SKM-1 (cell line): ENCODE results near the gene RNASE13.
"Not testable (repeated sequence)": the region's sequence is repeated elsewhere in the genome, so short reads cannot be mapped to it uniquely, and the experiment has no call there.

ENCODE experiments used
- DNase-seq: peaks from one replicate; lab custom pipeline; 2025; ENCODE audit not compliant: unreplicated experiment; lab: John Stamatoyannopoulos, UW

RNASE13 gene

DNA sequence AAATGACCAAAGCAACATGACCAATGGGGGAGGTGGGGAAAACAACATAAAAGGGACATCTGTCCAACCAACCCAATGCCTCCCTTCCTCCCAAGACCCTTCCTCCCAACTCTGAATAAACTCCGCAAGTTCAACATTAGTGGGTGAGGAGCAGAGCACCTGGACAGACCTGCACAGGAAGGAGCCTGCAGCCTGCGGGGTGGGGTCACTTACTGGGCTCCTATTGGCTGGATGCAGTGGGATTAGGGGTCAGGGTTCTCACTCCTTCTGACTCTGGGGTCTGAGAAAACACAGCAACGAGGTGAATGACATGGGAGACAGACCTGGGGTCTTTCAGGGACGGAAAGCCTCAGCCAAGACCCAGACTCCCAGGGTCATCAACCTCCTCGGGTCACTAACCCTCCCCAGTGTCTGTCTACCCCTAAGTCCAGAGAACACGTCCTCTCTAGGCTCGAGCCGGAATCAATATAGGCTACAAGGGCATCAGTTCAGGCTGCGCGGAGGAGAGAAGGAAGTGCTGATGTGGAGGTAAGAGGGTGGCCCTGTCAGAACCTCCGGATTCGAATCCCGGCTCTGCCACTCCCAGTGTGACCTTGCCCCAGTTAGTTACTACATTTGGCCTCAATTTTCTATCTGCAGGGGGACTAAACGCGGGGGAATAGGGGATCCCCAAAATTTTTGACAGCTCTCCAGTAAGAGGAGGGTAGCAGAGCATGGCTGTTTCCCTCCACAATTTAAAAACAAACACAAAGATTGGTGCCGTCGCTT is 10.6 kb downstream of the RNASE13 start:
- no peak for DNase-seq

DNA sequence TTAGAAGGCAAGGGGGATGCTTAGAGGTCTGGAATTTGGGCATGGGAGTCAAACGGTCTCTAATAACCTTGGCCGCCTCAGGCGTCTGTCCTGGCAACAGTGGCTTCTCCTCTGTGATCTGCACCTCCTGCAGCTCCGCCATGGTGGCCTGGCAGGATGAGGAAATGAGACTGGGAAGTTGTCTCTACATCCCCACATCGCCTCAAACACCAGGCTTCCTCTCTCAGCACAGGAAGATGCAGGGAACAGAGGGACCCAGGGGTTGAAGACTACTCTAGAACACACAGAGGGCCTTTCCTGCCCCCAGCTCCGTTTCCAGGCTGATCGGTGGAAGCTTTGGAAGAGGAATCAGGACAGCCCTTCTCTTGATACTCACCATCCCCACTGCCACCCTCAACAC is 11.4 kb downstream of the RNASE13 start:
- no peak for DNase-seq

DNA sequence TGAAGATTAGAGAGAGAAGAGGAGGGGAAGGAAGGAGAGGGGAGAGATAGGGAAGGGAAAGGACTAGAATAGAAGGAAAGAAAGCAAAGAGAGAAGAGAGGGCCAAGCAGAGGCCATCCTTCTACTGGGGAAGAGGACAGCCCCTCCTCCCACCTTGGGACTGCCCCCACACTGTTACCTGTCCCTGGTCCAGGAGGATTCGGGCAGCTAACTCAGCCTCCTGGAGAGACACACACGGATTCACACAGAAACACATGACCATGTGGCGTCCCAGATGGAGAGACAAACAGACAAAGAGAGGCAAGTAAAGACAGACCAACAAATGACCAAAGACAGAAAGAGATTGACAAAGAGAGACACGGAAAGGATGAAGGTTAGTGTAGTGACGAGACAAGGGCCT is 11.9 kb downstream of the RNASE13 start:
- DNase-seq: no peak

DNA sequence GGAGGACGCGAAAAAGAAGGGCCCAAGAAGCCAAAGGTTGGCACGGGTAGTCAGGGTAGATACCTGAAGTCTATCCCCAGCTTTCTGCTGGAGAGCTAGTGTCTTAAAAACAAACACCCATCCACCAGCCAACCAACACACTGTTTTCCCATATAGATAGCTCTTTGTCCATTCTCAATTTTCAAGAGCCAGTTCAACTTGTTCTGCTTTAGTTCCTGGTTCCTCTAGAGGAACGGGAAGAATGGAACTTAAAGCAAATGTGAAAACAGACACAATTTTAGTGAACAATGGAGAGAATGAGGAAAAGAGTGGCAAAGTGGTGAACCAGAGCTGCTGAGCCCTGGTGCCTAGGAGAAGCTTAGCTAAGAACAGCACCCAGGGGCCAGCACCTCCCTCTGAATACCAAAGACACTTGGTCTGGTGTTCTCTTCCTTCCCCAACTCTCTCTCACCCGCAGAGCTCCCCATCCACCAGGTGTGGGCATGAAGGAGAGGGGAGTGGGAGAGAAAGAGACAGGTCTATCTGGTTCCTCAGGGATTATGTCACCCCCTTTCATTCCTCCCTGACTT is 13.5 kb downstream of the RNASE13 start:
- no peak for DNase-seq

DNA sequence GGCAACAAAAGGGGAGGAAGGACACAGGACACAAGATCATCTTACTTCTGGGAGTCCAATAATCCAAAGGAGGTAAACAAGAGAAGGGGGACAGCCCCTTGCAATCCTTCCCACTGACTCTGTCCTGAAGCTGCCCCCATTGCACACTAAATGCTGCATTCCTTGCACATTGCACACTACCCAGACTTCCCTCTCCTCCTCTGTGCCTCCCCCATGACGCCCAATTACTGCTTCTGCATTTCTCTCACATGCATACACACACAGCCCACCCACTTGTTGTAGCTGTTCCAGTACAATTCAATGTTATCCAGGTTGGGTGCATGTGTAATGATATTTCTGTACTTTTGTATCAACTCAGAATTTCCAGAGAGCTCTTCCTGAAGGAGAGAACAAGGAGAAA is 15.2 kb downstream of the RNASE13 start:
- no peak for DNase-seq

DNA sequence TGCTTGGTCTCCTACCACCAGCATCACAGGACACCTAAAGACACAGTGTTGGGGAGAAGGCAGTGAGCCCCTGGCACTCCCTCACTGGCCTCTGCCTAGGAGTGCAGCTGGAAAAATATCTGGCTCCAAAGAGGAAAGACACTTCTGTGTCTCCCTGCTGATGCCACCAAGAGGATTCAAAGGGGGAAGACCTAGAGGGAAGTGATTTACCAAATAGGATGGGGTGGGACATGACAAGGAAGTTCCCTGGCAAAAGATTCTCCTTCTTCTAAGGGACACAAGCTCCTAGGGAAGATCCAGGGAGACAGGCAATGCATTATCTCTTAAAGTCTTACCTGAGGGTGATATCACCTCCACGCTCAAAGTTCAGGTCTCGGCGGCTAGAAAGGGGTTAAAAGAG is 15.8 kb downstream of the RNASE13 start:
- no peak for DNase-seq

DNA sequence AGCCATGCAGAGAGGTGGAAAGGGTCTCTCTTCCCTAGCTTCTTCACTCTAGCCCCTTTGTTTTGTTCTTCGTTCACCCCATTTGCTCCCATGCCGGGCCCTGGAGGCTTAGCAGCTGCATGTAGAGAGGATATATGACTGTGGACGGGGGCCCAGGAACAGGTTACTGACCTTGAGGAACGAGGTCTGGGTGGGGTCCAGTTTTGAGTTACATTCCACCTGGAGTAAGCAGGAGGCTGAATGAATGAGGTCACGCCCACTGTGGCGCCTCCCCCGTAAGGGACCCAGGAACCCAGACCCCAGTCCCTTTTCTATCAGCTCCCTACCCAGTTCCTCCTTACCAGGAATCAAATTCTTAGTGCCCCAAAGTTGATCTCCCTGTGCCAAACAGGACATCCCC is 16.3 kb downstream of the RNASE13 start:
- DNase-seq: no peak

DNA sequence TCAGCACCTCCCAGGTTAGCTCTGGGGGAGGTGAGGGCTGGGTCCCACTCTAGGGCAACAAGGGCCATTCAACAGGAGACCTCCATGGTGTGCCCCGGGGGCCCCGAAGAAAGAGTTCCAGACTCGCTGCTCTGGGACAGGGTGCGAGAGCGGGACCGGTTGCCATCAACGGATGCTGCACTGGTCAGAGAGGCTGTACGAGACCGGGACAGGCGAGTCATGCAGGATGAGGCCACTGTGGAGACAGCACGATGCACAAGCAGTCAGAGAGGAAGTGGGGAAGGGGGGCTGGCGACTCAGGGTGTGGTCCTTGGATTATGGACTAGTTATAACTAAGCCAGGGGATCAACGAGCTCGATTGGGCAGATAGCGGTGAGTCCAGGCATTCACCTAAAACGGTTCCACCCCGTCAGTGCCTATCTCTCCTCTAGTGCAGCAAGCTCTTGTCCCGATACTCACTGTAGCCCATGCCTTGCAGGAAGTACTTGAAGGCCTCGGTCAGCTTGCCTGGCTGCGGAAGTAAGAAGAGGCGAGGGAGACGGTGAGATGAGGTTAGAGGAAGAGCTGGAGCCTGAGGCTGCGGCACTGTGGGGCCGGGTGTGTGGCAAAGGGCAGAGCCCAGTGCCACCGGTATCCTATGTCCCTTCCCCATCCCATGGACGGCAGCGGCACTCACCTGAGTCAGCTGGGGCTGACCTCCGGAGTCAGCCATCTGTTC is 16.9 kb downstream of the RNASE13 start:
- no peak for DNase-seq

DNA sequence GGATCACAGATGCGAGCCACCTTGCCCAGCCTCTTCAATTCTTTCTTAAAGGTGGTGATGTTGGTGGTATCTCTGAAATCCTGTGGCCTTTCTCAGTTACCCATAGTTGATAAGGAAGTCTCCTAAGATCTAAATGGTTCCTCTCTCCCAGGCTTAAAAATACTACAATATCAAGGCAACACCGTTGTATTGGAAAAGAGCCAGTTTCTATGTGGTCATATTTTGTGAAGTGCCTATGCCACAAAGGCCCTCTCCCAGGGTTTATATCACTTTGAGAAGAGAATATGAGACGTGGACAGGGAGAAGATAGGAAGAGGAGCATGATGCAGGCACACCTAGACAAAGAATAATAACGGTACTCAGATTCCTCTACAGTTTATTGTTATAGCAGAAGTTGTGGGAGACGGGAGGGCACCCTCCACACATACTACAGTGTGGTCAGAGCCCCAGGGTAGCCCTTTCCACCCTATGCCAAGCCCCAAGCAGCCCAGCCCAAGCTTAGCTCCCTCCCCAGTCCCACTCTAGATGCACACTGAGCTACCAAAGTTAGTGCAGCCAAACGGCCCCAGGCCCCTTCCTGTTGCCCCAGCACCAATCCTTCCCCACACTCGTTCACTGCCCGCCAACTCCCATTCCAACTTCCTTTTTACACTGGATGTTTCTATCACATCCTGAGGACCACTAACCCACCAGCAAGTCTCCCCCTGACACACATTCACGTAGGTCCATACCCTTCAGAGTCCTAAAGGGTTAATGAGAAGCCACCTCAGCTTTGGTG is 18.0 kb downstream of the RNASE13 start:
- no peak for DNase-seq

DNA sequence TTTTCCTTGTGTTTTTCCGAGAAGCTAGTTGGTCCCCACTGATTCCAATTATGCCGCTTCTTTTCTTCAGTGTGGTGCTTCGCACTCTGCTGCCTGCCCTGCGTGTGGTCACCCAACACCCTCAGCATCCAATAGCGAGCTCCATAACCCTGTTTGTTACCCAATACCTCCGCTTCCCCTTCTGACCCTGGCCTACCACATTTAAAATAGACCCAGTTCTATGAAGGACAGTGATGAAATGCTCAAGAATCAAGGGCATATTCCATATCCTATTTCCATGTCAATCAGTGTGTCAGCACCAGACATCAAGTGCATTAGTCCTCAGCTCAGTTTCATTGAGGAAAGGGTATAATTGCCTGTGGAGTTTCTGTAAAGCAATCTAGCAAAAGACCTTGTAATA is 19.3 kb downstream of the RNASE13 start:
- peak; percentile 39 for DNase-seq

DNA sequence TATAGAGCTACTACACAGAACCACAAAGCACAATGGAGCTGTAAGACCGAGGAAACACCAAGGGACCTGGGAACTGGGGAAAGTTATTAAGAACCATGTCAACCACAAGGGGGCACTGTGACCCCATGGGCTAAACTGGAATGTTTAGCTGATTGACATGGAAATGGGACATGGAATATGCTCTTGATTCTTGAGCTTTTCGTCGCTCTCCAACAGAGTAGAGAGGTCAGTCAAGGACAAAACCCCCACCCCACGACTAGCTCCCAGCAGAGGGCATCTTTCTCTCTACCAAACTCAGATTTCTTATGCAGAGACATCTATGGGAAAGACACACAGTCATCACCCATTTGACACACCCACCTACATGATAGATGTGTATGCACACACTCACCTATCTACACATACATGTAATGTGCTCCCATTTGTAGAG is 19.8 kb downstream of the RNASE13 start:
- peak; percentile 36 for DNase-seq

DNA sequence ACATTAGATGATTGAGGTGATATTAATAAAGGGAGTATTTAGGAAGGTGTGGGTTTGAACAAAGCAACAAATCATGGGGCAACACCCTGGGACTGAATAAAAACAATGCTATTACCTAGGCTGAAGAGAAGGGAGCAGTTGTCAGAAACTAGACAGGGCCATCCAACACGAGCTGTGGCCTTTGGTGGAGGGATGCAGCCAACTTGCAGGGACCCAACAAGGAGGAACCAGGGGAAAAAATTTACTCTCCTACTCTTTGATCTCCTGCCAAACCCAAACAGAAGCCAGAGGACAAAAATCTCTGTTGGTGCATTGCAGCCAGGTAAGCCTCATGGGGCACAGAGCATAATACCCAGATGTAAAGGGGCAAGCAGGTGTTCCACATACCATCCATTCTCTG is 23.5 kb downstream of the RNASE13 start:
- no peak for DNase-seq

DNA sequence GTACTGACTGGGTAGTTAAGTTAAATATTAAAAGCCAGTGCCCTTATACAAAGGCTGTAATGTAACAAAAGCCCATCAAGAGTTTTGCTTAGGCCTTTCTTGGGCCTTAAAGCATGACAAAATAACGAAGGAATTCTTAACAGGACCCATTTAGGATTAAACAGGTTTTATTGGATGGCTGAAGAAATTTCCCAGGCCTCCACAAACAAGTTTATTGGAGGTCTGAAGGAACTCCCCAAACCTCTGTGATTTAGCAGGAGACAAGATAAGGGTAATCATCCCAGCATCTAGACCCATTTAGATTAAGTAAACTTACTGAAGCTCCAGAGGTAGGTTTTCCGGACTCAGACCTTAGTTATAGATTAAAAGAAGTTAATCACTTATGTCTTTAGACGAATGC is 24.9 kb downstream of the RNASE13 start:
- DNase-seq: not testable (repeated sequence)

DNA sequence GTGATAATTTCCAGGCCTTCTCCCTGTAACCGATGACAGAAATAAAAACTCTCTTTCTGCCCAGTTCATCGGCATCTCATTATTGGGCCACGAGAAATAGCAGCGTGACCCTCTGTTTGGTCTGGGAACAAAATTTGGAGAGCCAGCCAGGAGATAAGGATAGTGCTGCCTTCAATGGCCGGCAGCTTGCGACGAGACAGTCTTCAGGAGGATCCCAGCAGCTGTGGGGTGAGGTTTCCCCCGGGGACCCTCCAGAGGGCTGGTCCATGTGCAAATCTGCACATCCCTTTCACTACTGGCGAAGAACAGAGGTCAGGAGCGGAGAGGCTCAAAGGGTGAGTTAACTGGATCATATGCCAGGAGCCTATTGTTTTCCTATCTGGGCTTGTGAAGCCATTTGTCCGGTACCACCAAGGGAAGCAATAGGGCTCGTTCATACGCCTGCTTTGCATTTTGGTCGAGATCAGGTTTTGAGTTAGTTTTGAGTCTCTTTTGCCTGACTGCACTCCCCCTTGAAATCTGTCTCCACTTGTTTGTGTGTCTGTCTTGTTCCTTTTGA is 30.7 kb downstream of the RNASE13 start:
- no peak for DNase-seq

DNA sequence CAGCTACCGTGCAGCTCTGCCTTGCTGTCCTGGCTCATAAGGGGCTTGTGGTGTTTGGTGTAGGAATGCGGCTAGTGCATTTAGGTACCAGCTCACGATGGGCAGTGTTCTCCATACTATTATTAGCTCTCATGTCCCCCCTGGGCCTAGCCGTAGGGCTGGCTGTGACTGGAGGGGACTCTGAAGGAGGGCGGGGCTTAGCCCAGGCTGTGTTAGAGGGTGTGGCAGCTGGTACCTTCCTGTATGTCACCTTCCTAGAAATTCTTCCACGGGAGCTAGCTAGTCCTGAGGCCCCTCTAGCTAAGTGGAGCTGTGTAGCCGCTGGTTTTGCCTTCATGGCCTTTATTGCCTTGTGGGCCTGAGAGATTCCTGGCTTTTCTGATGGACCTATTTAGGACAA is 33.4 kb downstream of the RNASE13 start:
- DNase-seq: no peak

DNA sequence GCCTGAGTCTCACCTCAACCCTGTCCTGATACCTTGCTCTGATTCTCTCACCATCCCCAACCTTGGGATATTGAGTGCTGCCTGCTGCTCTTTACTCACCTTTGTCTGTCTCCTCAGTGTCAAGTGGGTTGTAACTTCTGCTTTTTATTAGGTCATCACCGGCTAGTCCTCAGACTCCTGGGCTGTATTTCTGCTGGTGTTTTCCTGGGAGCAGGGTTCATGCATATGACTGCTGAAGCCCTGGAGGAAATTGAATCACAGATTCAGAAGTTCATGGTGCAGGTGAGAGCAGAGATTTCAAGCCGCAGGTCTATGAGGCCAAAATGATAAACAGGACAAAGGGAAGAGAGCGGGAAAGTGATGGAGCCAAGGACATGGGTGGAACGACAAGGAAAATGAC is 35.0 kb downstream of the RNASE13 start:
- no peak for DNase-seq

DNA sequence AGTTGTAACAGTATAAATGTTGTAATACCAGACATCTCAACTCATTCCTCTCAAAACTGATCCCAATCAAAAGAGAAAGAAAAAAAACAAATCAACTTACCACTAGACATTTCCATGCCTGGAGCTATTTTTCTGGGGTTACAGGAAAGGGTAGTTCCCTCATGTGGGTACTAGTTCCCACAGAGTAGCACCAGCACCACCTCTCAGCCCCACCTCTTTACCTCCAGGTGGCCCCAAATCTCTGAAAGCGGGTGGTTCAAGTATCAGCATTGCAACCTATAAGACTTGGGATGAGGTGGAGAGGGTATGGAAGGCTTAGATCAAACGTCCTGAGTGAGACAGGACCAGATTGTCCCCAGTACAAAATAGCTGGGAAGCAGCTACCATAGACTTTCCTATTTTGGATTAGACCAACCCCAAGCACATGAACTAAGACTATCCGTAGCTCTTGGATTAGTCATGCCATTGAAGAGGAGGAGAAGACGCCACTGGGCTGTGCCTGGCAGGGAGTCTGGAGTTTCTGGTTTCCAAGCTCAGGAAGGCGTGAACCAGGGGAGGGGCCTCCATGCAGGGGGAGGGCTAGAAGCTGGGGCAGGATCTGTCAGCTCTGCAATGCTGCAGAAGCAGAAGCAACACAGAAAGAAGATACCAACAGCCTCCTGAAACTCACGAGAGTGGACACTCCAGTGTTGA is 35.8 kb downstream of the RNASE13 start, which contains the start of gene SLC39A2:
Gene SLC39A2, plus strand, starts transcription at position 620 of the 693 bp plus-strand sequence. CDS start 154 bp downstream, outside the sequence.
- no peak for DNase-seq

DNA sequence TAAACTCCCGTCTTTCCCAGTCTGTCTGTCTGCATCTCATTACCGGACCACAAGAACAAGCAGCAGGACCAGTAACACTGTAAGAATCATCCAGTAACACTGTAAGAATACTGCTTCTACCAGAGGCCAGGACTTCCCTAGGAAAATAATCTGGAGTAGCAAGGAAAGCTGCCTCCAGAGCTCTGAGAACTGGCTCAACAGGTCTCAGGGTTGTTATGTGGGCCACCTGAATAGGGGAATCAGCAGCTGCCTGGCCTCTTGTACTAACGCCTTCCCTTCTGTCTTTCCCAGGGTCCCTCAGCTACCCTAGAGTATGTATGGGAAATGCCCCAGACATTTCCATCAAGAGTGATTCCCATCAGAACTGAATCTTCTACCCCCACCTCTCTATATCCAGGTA is 36.5 kb downstream of the RNASE13 start:
- no peak for DNase-seq

DNA sequence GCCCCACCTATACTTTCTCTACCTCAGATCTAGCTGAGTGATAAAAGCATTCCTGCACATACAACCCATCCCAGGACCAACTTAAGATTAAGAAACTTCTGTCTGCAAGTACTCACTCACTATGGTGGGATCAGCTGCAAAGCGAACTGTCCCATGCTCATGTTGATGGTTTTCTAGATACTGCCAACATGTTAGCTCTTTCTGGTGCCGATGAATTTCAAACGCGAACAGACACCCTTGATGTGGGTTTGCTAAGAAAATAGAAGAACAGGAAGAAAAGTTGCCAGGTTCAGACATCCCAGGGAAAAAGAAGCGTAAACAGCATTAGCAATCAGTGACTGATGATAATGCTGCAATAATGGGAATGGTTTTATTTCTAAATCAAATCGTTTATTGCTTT is 37.0 kb downstream of the RNASE13 start:
- DNase-seq: no peak

DNA sequence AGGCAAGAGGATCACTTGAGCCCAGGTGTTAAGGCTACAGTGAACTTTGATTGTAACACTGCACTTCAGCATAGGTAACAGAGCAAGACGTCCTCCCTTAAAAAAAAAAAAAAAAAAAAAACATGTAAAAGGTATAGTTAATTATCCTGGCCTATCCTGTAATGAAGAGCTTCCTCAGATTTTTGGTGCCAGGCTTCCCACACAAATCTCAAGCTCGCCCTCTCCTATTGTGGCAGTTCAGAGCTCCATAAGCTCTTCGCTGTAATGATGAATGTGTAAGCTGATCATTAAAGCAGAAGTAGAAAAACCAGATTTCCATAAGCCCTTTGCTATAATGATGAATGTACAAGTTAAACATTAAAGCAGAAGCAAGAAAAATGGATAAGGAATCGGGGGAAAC is 37.5 kb downstream of the RNASE13 start:
- DNase-seq: no peak

DNA sequence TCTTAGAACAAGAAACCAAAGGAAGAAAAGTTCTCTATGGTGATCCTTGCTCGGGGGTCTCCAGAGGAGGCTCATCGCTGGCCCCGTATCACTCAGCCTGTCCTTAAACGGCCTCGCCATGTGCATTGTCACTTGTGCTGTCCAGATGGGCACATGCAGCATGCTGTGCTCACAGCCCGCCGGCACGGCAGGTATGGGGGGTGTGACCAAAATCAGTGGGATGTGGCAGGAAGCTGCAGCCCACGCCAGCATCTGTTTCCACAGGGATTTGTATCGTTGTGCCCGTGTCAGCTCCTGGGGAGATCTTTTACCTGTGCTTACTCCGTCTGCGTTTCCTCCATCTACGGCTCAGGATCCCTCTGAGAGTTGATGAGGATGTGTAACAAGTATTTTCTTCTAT is 38.1 kb downstream of the RNASE13 start:
- no peak for DNase-seq
